K562 (cell line): ENCODE results near the gene TMEM127. TPM values are rescaled to one million over a fixed set of nuclear protein-coding genes. Genes with fewer than 3 reads are reported as not detected.

Experiments
- ATF6 ChIP-seq: sonication (generic); formaldehyde crosslinking; IDR thresholded peaks from 2 replicates; pipeline ENCODE4 v1.4.0; 2020; ENCODE audit warnings: mild to moderate bottlenecking, missing genetic modification reagents
- BRCA1 ChIP-seq, 2 experiments: fragments of 450-650 bp in 1 of 2; sonication (generic) in 1 of 2; formaldehyde crosslinking in 1 of 2; IDR thresholded peaks; 2 replicates each; pipeline versions ENCODE4 v1.5.0 to v1.6.1; 2017 to 2020; ENCODE audit warnings: mild to moderate bottlenecking in 1 of 2, missing genetic modification reagents in 1 of 2
- CHD2 ChIP-seq: IDR thresholded peaks from 2 replicates; pipeline ENCODE4 v1.6.1; 2011; ENCODE audit warnings: low read depth, low read length
- CXXC5 ChIP-seq: fragments of 250-450 bp; sonication (Bioruptor Pico); IDR thresholded peaks from 2 replicates; pipeline ENCODE4 v1.8.0; 2022; ENCODE audit warnings: inconsistent platforms, mild to moderate bottlenecking, moderate library complexity
- ELF2 ChIP-seq: fragments of 250-450 bp; sonication (Bioruptor Pico); IDR thresholded peaks from 2 replicates; pipeline ENCODE4 v1.5.0; 2021; ENCODE audit warnings: mild to moderate bottlenecking
- MCM2 ChIP-seq: fragments of 450-650 bp; IDR thresholded peaks from 2 replicates; pipeline ENCODE4 v1.6.1; 2017; ENCODE audit warnings: low read depth, mild to moderate bottlenecking
- MXD1 ChIP-seq: fragments of 250-450 bp; sonication (Bioruptor Pico); IDR thresholded peaks from 2 replicates; pipeline ENCODE4 v1.8.0; 2021; ENCODE audit warnings: borderline replicate concordance, mild to moderate bottlenecking, moderate library complexity; ENCODE audit not compliant: poor library complexity, severe bottlenecking
- PHB2 ChIP-seq: fragments of 450-650 bp; IDR thresholded peaks from 2 replicates; pipeline ENCODE4 v1.6.1; 2017; ENCODE audit warnings: low read depth
- PHF8 ChIP-seq: fragments of 200-600 bp; sonication (generic); IDR thresholded peaks from 2 replicates; pipeline ENCODE4 v1.6.1; 2012; ENCODE audit warnings: mixed run types, mild to moderate bottlenecking, inconsistent platforms, low read length, moderate library complexity, borderline replicate concordance
- PML ChIP-seq: IDR thresholded peaks from 2 replicates; pipeline ENCODE4 v1.6.1; 2012; ENCODE audit warnings: low read length, inconsistent platforms
- RUNX1 ChIP-seq: sonication (generic); IDR thresholded peaks from 2 replicates; pipeline ENCODE4 v1.6.1; 2016; ENCODE audit warnings: antibody characterized with exemption, low read depth
- SMAD2 ChIP-seq: fragments of 150-350 bp; IDR thresholded peaks from 2 replicates; pipeline ENCODE4 v1.6.1; 2014; ENCODE audit warnings: low read depth, mild to moderate bottlenecking, low read length
- SNRNP70 ChIP-seq: fragments of 200-400 bp; formaldehyde crosslinking; optimal IDR thresholded peaks from 2 replicates; pipeline ENCODE3; 2017; ENCODE audit warnings: low read depth, low read length
- TEAD4 ChIP-seq, 2 experiments: sonication (generic) in 1 of 2; formaldehyde crosslinking in 1 of 2; IDR thresholded peaks; 2 replicates each; pipeline versions ENCODE4 v1.6.1 to v1.8.0; 2012 to 2022; ENCODE audit warnings: borderline replicate concordance in 1 of 2, inconsistent platforms in 1 of 2, low read length in 1 of 2, mild to moderate bottlenecking in 1 of 2, missing genetic modification reagents in 1 of 2
- YY1 ChIP-seq, 3 experiments: IDR thresholded peaks; 2 replicates each; pipeline ENCODE4 v1.6.1; 2011; ENCODE audit warnings: low read length in 2 of 3, mild to moderate bottlenecking in 2 of 3, moderate library complexity in 2 of 3, borderline replicate concordance in 1 of 3, control low read depth in 1 of 3, low read depth in 1 of 3; ENCODE audit not compliant: insufficient read depth in 3 of 3, insufficient replicate concordance in 2 of 3, control insufficient read depth in 1 of 3, insufficient read length in 1 of 3; ENCODE audit errors: extremely low read depth in 1 of 3
- ZBTB1 ChIP-seq: sonication (generic); formaldehyde crosslinking; IDR thresholded peaks from 2 replicates; pipeline ENCODE4 v1.8.1; 2023; ENCODE audit warnings: missing genetic modification reagents, low read depth, mild to moderate bottlenecking, borderline replicate concordance
- ZBTB9 ChIP-seq: fragments of 450-650 bp; formaldehyde crosslinking; IDR thresholded peaks from 2 replicates; pipeline ENCODE4 v1.4.0; 2020; ENCODE audit warnings: mild to moderate bottlenecking, moderate library complexity
- ZNF143 ChIP-seq: sonication (generic); formaldehyde crosslinking; IDR thresholded peaks from 2 replicates; pipeline ENCODE4 v1.9.0; 2022; ENCODE audit warnings: mild to moderate bottlenecking, missing genetic modification reagents
- ZNF316 ChIP-seq: fragments of 450-650 bp; IDR thresholded peaks from 2 replicates; pipeline ENCODE4 v1.6.1; 2016
- ZNF431 ChIP-seq: sonication (generic); formaldehyde crosslinking; IDR thresholded peaks from 2 replicates; pipeline ENCODE4 v1.8.0; 2022; ENCODE audit warnings: mild to moderate bottlenecking, missing genetic modification reagents
- polyA plus RNA-seq, 8 experiments: library from polyadenylated mRNA; depleted of rRNA in 4 of 8; stranded (reverse) in 5 of 8; unstranded in 3 of 8; fragments of >200 nt; fragmentation: Nextera tagmentation in 2 of 8; fragmentation: Illumina TruSeq in 1 of 8; extraction: Ambion mirVana in 2 of 8; extraction: Trizol in 1 of 8; gene quantifications; 2 replicates each; pipeline versions ENCODE4 v1.2.1 to v1.2.3, GENCODE V29; 2011 to 2014; ENCODE audit warnings: inconsistent platforms in 1 of 8, missing spikeins in 1 of 8
- total RNA-seq, 7 experiments: library from RNA; depleted of rRNA in 6 of 7; stranded (reverse); fragments of >200 nt in 6 of 7; fragmentation: Illumina TruSeq in 2 of 7; extraction: Trizol in 2 of 7; gene quantifications; 2 replicates each; pipeline versions ENCODE4 v1.2.1 to v1.2.3, GENCODE V29; 2011 to 2021; ENCODE audit warnings: low replicate concordance in 1 of 7
- TF ChIP-seq, protein P1 (sequence below), 2 experiments: IDR thresholded peaks; 2 replicates each; pipeline ENCODE4 v1.6.1; 2011; ENCODE audit warnings: borderline replicate concordance in 1 of 2, control low read depth in 1 of 2, low read depth in 1 of 2, low read length in 1 of 2, mild to moderate bottlenecking in 1 of 2, mixed read lengths in 1 of 2, moderate library complexity in 1 of 2; ENCODE audit not compliant: insufficient read depth in 1 of 2, insufficient read length in 1 of 2, poor library complexity in 1 of 2, severe bottlenecking in 1 of 2; ENCODE audit errors: extremely low read depth in 1 of 2

The TMEM127 gene
- total and polyA plus RNA-seq, 9 of the 15 experiments (the other 6 are each of a cell fraction or from before 2014, with no cell fraction given): 1.7 to 20.0 (median 9.9) TPM

DNA sequence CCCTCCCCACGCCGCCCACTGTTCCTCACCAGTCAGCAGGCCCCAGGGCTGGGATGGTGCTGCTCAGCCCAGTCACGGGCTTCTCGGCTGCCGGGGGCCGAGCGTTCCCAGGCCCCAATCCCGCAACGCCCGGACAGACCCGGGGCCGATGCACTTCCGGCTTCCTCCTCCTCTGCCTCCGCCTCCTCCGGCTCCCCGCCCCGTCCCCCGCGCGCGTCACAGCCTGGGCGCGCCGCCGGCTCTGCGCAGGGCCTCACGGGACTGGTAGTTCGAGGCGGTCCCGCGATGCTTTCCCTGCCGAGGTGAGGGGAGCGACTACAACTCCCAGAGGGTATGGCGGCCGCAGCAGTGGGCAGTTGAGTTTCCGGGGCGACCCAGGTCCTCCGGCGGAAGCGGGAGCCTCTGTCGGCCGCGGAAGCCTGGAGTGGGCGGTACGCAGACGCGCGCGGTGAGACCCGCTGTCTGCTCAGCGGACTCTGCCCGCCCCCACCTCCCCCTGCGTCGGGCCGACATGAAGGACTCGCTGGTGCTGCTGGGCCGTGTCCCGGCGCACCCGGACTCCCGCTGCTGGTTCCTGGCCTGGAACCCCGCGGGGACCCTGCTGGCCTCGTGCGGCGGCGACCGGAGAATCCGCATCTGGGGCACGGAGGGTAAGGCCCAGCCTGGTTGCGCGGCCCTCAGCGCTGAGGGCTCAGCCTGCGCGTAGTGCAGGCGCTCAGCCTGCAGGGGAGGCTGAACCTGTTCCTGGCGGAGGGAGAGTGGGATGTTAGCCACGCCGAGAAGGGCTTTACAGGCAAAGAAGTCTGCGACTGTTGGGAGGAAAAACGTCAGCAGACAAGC lies at the start of gene TMEM127, which contains the start of gene CIAO1 (continued):
- TF ChIP-seq PML (0 out of 2 replicates have a peak, but pooled peaks have one; percentile 26), ZNF316 (no peak), CXXC5 (CRISPR knock-in tag) (peak; percentile 74), ZBTB9 (no peak), ELF2 (CRISPR knock-in tag) (peak; percentile 89), CHD2 (peak; percentile 98), SNRNP70 (no peak), PHF8 (peak; percentile 89; the same call in 1 of the 2 replicates), ZNF143 (peak; percentile 97), ZNF431 (CRISPR knock-in tag) (no peak), YY1 (IDR thresholded peaks at IDR 0.05; ENCODE audit: borderline replicate concordance in 1 of 3, control insufficient read depth in 1 of 3, extremely low read depth in 1 of 3, insufficient read depth in 3 of 3, insufficient read length in 1 of 3, insufficient replicate concordance in 2 of 3, low read depth in 1 of 3, low read length in 2 of 3) (peak; percentile 26 to 80 (median 73)), MXD1 (CRISPR knock-in tag) (peak; percentile 44), PHB2 (no peak), BRCA1 (IDR thresholded peaks at IDR 0.05) (no peak), BRCA1 (CRISPR knock-in tag; IDR thresholded peaks at IDR 0.05) (0 out of 2 replicates have a peak, but pooled peaks have one; percentile 22), ZBTB1 (CRISPR knock-in tag) (peak; percentile 21; the same call in 1 of the 2 replicates), ATF6 (CRISPR knock-in tag) (0 out of 2 replicates have a peak, but pooled peaks have one; percentile 30), RUNX1 (0 out of 2 replicates have a peak, but pooled peaks have one; percentile 37), SMAD2 (no peak), MCM2 (no peak), TEAD4 (IDR thresholded peaks at IDR 0.05; ENCODE audit: low read length) (peak; percentile 14; the same call in 1 of the 2 replicates), TEAD4 (CRISPR knock-in tag; IDR thresholded peaks at IDR 0.05; ENCODE audit: borderline replicate concordance) (0 out of 2 replicates have a peak, but pooled peaks have one; percentile 21)
- TF ChIP-seq, protein P1, sequence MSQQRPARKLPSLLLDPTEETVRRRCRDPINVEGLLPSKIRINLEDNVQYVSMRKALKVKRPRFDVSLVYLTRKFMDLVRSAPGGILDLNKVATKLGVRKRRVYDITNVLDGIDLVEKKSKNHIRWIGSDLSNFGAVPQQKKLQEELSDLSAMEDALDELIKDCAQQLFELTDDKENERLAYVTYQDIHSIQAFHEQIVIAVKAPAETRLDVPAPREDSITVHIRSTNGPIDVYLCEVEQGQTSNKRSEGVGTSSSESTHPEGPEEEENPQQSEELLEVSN (IDR thresholded peaks at IDR 0.05; ENCODE audit: borderline replicate concordance in 1 of 2, extremely low read depth in 1 of 2, insufficient read depth in 1 of 2, insufficient read length in 1 of 2, low read depth in 1 of 2, low read length in 1 of 2, poor library complexity in 1 of 2, severe bottlenecking in 1 of 2): peak in 1 of 2 experiments; percentile 36
